ENCODE results near the gene DNER.

Gene DNER

DNA sequence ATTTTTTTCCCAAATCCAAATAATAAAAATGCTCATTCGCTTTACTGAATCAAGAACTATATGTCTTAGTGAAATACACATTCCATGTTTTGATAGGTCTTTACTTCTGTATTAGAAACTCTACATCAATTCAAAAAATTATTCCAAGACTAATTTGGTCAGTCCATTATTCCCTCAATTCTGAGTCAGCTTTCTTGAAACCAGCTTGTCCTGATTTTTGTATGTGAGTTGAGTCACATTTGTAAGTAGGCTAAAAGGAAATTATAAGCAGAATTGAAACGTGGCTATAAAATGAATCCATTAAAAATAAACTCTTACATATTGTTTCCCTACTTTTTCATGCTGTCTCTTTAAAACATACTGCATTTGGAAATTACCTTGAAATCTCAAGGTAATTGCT lies 113.0 kb downstream of the DNER start:
- no peaks in the 10 kb centered on the region for H3K36me3 ChIP-seq
- no peaks in the 10 kb centered on the region for H3K27me3 ChIP-seq
- H3K9me3 ChIP-seq = no peaks in the 10 kb centered on the region
- H3K4me3 ChIP-seq (ENCODE audit: low read depth, low read length) = no peak overlapping the region
- TF ChIP-seq, protein P1, sequence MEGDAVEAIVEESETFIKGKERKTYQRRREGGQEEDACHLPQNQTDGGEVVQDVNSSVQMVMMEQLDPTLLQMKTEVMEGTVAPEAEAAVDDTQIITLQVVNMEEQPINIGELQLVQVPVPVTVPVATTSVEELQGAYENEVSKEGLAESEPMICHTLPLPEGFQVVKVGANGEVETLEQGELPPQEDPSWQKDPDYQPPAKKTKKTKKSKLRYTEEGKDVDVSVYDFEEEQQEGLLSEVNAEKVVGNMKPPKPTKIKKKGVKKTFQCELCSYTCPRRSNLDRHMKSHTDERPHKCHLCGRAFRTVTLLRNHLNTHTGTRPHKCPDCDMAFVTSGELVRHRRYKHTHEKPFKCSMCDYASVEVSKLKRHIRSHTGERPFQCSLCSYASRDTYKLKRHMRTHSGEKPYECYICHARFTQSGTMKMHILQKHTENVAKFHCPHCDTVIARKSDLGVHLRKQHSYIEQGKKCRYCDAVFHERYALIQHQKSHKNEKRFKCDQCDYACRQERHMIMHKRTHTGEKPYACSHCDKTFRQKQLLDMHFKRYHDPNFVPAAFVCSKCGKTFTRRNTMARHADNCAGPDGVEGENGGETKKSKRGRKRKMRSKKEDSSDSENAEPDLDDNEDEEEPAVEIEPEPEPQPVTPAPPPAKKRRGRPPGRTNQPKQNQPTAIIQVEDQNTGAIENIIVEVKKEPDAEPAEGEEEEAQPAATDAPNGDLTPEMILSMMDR (IDR thresholded peaks at IDR 0.05; ENCODE audit: low read depth, low read length) = no peak
- H3K4me1 ChIP-seq = no peaks in the 10 kb centered on the region
- DNase-seq = no peak

DNA sequence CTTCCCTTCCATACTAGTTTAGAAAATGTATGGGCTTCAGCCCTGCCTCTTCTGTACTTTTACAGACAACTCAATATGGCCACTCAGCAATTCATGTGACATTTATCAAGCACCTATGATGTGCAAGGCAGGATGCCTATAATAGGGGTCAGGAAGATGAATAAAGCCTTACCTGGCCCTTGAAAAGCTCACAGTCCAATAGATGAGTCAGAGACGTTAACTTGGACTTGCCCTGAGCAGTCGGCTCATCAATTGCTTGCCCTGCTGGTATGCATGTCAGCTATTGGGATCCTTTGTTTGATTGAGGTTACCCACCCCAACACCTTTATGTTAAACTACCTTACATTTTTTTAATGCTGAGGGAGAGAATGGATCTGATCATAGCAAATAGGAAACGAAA lies 116.1 kb downstream of the DNER start:
- Histone ChIP-seq H3K27me3 (no peaks in the 10 kb centered on the region), H3K4me1 (no peaks in the 10 kb centered on the region), H3K36me3 (no peaks in the 10 kb centered on the region), H3K9me3 (no peaks in the 10 kb centered on the region), H3K4me3 (ENCODE audit: low read depth, low read length) (no peak overlapping the region)
- no peak for DNase-seq
- TF ChIP-seq, protein P1 (IDR thresholded peaks at IDR 0.05; ENCODE audit: low read depth, low read length) = no peak

DNA sequence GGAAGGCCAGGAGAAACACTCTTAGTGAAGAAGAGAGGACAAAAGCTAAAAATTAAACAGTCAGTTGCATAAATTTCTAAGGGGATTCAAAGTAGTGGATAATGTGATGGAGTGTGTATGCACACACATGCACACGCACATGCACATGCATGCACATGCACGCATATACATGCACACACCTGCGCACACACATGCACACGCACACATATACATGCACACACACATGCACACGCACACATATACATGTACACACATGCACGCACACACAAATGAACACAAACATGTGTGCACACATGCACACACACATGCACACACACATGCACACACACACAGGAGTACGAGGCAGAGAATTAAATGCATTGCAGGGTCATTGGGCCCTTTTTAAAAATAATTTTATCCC lies 117.6 kb downstream of the DNER start:
- DNase-seq = no peak
- TF ChIP-seq, protein P1 (IDR thresholded peaks at IDR 0.05; ENCODE audit: low read depth, low read length) = no peak
- Histone ChIP-seq H3K36me3 (no peaks in the 10 kb centered on the region), H3K27me3 (no peaks in the 10 kb centered on the region), H3K9me3 (no peaks in the 10 kb centered on the region), H3K4me3 (ENCODE audit: low read depth, low read length) (no peak overlapping the region), H3K4me1 (no peaks in the 10 kb centered on the region)

DNA sequence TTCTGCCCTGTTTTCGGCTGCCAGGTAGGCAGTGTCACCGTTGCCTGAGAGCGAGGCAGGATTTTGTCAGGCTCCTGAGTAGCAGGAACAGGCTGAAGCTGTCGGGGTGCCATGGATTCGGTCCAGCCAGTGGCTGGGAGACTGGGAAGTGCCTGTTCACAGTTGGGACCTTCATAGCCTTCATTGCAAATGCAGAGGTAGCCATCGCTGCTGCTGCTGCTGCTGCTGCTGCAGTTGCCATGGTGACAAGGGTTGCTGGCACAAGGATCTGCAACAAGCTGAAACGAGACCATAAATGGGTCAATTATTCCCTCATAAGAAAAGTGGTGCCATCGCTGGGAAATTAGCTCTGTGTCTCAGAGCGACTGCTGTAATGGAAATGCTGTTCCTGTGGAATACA lies 122.7 kb downstream of the DNER start:
- TF ChIP-seq, protein P1 (IDR thresholded peaks at IDR 0.05; ENCODE audit: low read depth, low read length) = no peak
- no peak for DNase-seq
- no peaks in the 10 kb centered on the region for H3K27me3 ChIP-seq

DNA sequence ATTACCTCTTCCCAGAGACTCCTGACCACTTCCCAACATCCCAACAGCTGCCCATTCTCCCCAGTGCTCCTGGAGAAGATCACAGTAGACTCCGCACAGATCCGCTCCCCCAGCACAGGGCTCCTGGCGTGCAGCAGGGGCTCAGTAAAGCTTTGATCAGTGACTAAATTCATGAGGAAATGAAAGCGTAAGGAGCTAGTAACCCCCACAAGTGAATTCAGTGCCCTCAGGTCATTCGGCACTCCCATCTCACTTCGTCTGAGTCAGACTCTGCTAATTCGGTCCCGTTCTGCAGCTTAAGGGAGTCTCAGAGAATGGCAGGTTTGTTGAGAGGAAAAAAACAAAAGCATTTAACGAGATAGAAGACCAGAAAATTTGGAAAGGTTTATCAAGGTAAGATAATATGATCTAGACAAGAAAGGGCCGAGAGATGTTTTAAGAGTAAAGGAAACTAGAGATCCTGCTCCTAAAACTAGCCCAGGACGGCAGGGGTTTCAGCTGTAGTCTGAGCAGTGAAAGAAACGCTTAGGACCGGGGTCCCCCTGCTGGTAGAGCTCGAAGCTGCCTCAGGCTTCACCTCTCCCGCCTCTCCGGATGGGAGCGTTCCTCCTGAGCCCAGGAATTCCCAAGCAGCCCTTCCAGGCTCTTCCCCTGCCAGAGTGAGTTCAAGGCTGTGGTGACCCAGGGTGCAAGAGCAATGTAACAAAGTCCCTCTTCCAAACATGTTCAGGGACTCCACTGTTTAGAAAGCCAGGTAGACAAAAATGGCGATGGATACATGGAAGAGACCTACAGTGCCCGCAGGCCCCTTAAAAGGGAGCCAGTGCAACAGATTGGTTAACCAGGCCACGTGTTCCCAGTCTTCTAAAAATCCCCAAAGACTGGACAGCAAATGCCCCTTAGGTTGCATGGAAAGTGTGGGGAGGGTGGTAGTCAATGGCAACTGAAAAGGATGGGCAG lies 127.3 kb downstream of the DNER start:
- DNase-seq = peak; percentile 64

More for the DNA sequence above, 122.7 kb downstream of the DNER start:
- Histone ChIP-seq H3K4me3 (ENCODE audit: low read depth, low read length) (no peak overlapping the region), H3K4me1 (no peaks in the 10 kb centered on the region), H3K9me3 (no peaks in the 10 kb centered on the region), H3K36me3 (no peaks in the 10 kb centered on the region)

More for the DNA sequence above, 127.3 kb downstream of the DNER start:
- TF ChIP-seq, protein P1 (IDR thresholded peaks at IDR 0.05; ENCODE audit: low read depth, low read length) = peak; percentile 69
- Histone ChIP-seq H3K4me1 (no peaks in the 10 kb centered on the region), H3K9me3 (no peaks in the 10 kb centered on the region), H3K36me3 (no peaks in the 10 kb centered on the region), H3K4me3 (ENCODE audit: low read depth, low read length) (no peak overlapping the region), H3K27me3 (no peaks in the 10 kb centered on the region)
